GM19395 (cell line): ENCODE results near the gene FOXP1.
"Not testable (repeated sequence)": the region's sequence is repeated elsewhere in the genome, so short reads cannot be mapped to it uniquely, and the experiment has no call there.

Experiments
- ATAC-seq: cut with Tn5 transposase; IDR thresholded peaks from one replicate; pipeline ENCODE4 v1.9.1; 2021; ENCODE audit warnings: mild to moderate bottlenecking, moderate library complexity; ENCODE audit not compliant: unreplicated experiment

FOXP1 gene

GRCh38 chr3:71436337-71436736 is 147.2 kb downstream of the FOXP1 start:
- no peak for ATAC-seq

DNA sequence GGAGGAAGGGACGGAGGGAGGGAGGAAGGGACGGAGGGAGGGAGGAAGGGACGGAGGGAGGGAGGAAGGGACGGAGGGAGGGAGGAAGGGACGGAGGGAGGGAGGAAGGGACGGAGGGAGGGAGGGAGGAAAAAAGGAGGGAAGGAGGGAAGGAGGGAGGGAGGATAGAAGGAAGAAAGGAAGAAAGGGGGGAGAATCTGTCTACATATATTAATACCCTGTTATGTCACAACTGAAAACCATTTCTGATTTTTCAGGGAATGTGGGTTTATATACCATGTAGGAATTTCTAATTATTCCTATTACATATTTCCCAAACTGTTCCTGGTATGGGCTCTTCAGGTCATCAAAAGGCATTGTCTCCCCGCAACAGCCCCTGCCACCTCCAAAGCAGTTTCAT is 147.7 kb downstream of the FOXP1 start:
- not testable (repeated sequence) for ATAC-seq

DNA sequence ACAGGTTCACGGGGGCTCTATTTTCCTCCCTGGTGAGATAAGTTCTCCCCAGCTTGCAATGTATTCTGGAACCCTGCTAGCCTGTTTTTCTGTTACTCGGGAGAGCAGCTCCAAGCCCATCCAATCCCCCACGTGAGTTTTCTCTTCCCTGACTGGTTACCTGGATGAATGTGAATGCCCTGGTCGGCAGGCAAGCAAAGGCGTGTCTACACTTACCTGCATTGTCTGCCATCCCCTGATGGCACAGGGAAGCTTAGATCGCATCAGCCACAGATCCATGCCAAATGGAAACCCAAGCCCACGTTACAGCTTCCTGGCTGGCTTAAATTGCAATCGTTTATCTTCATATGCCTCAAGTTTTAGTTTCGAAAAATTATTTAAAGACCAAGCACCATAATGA is 149.9 kb downstream of the FOXP1 start:
- no peak for ATAC-seq

DNA sequence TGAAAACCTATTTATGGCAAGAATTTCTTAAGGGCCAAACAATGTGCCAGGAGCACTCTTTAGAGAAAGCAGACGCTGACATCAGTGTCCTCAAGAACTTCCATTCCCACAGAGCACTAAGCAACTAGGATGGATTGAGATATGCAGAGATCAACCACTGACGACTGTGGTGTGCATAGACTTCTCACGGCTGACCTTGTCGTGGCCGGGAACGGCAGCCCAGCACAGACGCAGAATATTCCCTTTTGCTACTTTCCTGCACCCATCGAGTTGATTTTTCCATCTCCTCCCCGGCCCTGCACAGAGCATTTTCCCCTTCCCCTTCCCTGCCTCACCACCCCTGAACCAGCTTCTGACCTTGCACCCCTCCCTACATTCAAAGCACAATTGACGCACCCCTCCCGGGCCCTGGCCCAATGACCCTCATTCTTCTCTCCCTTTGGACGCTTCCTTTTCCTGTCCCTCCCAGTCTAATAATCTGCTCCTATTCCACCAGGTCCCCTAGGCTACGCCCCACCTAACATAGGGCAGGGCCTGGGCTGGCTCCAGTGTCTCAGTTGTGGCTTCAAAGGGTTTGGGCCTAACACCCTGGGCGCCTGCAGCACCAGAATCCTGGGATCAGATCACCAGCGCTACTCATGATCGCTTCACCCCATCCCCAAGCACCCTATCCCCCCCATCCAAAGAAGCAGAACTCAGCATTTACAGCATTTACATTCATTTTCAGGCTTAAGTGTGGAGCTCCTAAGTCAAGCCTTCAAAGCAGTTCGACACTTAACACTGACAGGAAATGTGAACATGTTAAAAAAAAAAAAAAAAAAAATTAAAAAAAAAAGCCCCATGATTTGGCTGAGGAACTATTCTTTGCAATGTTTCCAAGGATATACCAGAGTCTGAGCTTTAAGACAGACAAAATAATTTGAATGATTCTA is 151.2 kb downstream of the FOXP1 start:
- no peak for ATAC-seq

DNA sequence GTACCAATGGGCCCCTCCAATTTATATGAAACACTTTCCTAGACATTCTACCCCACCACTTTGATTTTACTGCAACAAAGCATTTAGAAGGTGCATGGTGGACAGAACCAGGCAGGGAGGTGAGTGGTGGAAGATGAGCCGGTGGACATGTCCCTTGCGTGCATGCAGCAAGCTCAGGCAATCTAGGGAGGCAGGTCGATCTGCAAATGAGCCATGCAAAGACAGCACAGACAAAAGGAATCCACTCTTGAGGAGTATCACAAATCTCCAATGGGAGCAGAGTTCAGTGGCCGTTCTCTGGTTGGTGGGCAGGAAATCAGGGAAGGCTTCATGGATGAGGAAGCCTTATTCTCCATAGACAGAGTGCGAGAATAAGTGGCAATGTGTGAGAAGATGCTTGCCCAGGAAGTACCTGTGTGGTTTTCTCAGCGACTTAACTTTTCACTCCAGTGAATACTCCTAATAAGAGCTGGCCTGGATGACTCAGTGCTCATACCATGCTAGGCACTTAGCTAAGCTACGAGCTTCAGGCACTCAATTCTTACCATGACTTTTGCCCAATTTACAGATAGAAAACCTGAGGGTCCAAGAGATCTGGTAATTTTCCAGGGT is 152.5 kb downstream of the FOXP1 start:
- no peak for ATAC-seq

DNA sequence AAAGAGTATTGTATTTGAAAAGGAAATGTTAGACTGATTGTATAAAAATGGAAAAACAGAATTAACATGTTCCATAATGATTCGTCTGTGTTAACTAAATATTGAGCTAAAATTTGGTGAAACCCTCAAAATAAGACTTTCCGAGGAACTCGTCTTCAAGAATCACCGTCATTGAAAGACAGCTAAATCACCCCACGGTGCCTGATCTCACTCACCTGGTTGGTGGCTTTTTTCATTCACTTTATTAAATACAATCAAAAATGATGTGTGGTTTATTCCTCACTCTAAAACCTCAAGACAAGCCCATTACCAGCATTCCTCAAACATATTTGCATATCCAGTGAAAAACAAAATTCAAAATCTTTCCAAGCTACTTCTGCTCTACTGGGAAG is 153.9 kb downstream of the FOXP1 start:
- ATAC-seq, result no peak

DNA sequence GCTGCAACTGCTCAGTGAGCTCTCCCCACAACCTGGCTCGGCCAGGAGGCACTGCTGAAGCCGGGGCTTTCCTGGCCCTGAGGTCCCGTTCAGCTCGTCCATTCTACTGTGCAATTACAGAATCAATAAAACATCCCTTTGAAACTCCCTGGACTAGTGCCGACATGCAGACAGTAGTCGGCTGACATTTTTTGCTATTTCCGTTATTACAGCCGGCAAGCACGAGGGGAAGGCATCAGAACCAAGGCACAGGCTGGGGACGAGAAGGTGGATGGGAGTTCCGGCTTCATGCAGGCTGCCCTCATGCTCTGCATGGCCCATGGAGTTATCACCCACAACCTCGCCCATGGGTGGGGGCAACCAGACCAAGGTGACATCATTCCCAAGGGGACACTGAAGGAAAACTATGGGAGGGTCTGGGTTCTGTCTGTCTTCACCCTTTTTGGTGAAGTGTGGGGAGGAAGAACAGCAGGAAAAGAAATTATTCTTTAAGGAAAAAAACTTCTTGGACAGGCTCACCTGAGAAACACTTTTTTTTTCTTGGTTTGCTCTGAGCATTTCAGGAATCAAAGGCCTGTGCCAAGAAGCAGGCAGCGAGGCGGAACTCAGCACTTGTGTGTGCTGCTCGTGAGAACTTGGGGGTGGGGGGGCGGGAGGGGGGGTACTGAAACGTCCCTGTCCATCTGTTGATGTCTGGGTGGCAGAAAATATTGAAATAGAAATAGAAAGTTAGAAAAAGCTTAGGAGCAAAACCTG is 154.5 kb downstream of the FOXP1 start:
- no peak for ATAC-seq

DNA sequence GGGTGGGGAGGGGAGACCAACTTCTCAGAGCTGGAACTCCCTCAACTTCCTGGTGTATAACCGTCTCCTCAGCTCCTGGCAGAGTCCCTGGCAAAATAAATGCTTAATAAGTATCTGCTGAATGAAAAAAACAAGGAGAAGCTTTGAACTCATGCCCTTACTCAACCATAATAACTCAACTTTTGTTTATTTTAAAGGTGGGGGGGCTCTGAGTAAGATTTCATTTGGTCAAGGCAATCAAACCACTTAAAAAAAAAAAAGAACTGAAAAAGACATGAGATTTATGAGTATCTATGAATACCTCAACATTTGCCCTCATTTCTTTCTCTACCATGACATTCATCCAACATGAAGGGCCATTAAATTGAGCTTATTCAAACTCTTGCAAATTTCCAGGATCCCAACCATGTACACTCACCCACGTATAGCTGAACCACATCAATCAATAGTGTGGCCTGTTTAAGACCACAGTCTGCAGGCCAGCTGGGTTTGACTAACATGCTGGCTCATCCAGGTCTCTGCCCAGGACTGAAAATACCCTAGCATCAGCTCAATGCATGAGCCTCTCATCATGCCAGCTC is 157.9 kb downstream of the FOXP1 start:
- ATAC-seq, result no peak

GRCh38 chr3:71423151-71423906 is 160.2 kb downstream of the FOXP1 start:
- no peak for ATAC-seq

GRCh38 chr3:71421820-71422566 is 161.5 kb downstream of the FOXP1 start:
- ATAC-seq, result peak; percentile 97

DNA sequence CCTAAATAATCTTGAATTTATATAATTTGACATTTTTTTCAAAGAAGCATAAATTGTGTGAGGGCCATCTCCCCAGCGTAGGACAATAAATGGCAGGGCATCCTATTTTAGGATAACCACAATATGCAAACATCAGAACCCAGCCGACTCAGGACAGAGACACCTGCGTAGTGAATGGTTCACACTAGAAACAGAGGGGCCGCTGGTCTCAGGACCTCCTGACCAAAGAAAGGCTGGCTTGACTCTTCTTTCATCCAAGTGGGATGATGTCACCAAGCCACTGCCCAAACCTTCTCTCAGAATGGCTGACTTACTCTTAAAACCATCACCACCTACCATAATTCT is 162.1 kb downstream of the FOXP1 start:
- ATAC-seq, result peak; percentile 56

GRCh38 chr3:71419369-71419768 is 164.2 kb downstream of the FOXP1 start:
- no peak for ATAC-seq

GRCh38 chr3:71417791-71418190 is 165.7 kb downstream of the FOXP1 start:
- ATAC-seq, result no peak

- no peak for ATAC-seq
Measured at GRCh38 chr3:71416876-71417275, 166.7 kb downstream of the FOXP1 start.

GRCh38 chr3:71415681-71416122 is 167.8 kb downstream of the FOXP1 start:
- no peak for ATAC-seq

DNA sequence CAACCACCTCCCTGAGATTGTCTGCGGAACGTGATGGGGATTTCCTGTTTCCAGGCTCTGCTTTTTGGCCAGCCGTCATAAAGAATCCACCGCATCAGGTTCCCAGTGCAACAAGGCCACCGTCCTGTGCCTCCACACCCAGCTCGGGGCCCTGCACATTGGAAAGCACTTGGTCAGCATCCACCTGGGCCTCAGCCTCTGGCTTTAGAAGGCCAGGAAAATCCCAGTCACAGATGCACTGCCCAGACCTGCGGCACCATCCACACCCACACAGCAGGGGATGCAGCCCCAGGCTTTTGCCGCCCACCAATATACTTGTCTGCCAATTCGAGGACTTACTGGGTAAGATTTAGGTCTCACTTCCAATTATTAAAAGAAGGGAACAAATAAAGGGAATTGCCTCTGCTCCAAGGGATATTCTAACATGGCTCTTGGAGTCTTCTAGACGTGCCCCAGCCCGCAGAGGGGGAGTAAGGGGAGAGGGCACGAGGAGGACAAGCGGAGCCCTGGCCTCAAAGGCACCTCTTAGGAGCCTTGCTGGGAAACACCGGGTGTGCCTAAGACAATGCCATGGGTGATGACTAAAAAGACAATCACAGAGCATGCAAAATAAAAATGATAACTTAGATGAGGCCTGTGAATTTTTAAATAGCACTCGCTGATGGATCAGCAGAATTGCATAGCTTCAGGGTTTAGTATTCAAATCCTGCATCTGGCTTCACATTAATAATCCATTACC is 169.2 kb downstream of the FOXP1 start:
- no peak for ATAC-seq

- no peak for ATAC-seq
Measured at GRCh38 chr3:71413572-71413971, 170.0 kb downstream of the FOXP1 start.

GRCh38 chr3:71409352-71409751 is 174.2 kb downstream of the FOXP1 start:
- no peak for ATAC-seq

- no peak for ATAC-seq
Measured at GRCh38 chr3:71408903-71409302, 174.6 kb downstream of the FOXP1 start.
